Measurements from ENCODE around the gene PTPN4. TPM values are rescaled to one million over a fixed set of nuclear protein-coding genes. Genes with fewer than 3 reads are reported as not detected.

Gene PTPN4
- total and polyA plus RNA-seq, 9 of the 15 experiments (the other 6 are each of a cell fraction or from before 2014, with no cell fraction given): 5.0 to 32.8 (median 27.3) TPM

- no TSS peak for BruUV-seq (replicated peaks)
- ATAC-seq: no peak
- Histone ChIP-seq H3K27ac (ENCODE audit: extremely low read depth, low read depth, low read length) (no peak overlapping the region), H3K36me3 (ENCODE audit: control insufficient read depth, insufficient read depth, low read length) (no peaks in the 10 kb centered on the region), H4K20me1 (replicated peaks; ENCODE audit: control insufficient read depth, insufficient read depth, low read length) (no peaks in the 10 kb centered on the region), H3K4me2 (ENCODE audit: insufficient read depth, low read length) (no peak overlapping the region), H3K9me3 (replicated peaks; ENCODE audit: control insufficient read depth, insufficient read depth, low read depth, low read length) (no peaks in the 10 kb centered on the region), H3K27me3 (ENCODE audit: control insufficient read depth in 2 of 2, insufficient read depth in 2 of 2, low read length in 2 of 2) (peaks cover 52 to 73% of the 10 kb centered on the region in 2 experiments), H3K9ac (ENCODE audit: insufficient read depth in 1 of 2, low read depth in 2 of 2, low read length in 2 of 2) (no peak overlapping the region), H3K4me3 (no peak overlapping the region), H3K79me2 (ENCODE audit: control insufficient read depth, insufficient read depth, low read length) (no peaks in the 10 kb centered on the region), H3K4me1 (replicated peaks in 1 of 2; ENCODE audit: control insufficient read depth in 2 of 2, insufficient read depth in 2 of 2, low read length in 2 of 2) (no peaks in the 10 kb centered on the region), H2AFZ (ENCODE audit: low read depth, low read length) (no peak overlapping the region), H3K9me1 (ENCODE audit: control insufficient read depth, insufficient read depth, low read length) (no peaks in the 10 kb centered on the region)
- no peak for FAIRE-seq
- 0% methylated on average over 6 of the region's 6 CpGs for WGBS (ENCODE audit: insufficient coverage, low coverage, missing lambda C conversion rate)
- no peak for DNase-seq (ENCODE audit: extremely low read depth in 1 of 4, low spot score in 3 of 4)
- ChIA-PET CTCF (ENCODE audit: low intra/inter-chr PET ratio) (no interaction called here), POLR2A (no interaction called here)
- no peak for TF ChIP-seq LARP7 (IDR thresholded peaks at IDR 0.05)
- in situ Hi-C loops (cut with MboI) (no loop called here), intact Hi-C loops (cut with micrococcal nuclease) (no loop called here)
These were observed 43.4 kb upstream of the PTPN4 start for GRCh38 chr2:119716284-119716672.

GRCh38 chr2:119718501-119719260 lies 41.0 kb upstream of the PTPN4 start:
- FAIRE-seq (no peak), DNase-seq (ENCODE audit: extremely low read depth in 1 of 4, low spot score in 3 of 4) (no peak), ATAC-seq (no peak; the same call in 2 of the 3 replicates)
- no peaks in the 10 kb centered on the region for H3K36me3 ChIP-seq (ENCODE audit: control insufficient read depth, insufficient read depth, low read length)
- peaks cover 42 to 55% of the 10 kb centered on the region in 2 experiments for H3K27me3 ChIP-seq (ENCODE audit: control insufficient read depth in 2 of 2, insufficient read depth in 2 of 2, low read length in 2 of 2)
- BruUV-seq (replicated peaks): no TSS peak
- no peaks in the 10 kb centered on the region for H3K4me1 ChIP-seq (replicated peaks in 1 of 2; ENCODE audit: control insufficient read depth in 2 of 2, insufficient read depth in 2 of 2, low read length in 2 of 2)
- no peaks in the 10 kb centered on the region for H3K79me2 ChIP-seq (ENCODE audit: control insufficient read depth, insufficient read depth, low read length)
- WGBS (ENCODE audit: insufficient coverage, low coverage, missing lambda C conversion rate): 2% methylated on average over 12 of the region's 12 CpGs
- no peak overlapping the region for H3K27ac ChIP-seq (ENCODE audit: extremely low read depth, low read depth, low read length)
- H3K4me2 ChIP-seq (ENCODE audit: insufficient read depth, low read length): peak overlapping the region; percentile 1; the same call in 1 of the 2 replicates
- TF ChIP-seq ZFX (CRISPR knock-in tag; IDR thresholded peaks at IDR 0.05): no peak
- 0 out of 2 replicates have a peak, but pooled peaks have one; percentile 5 for TF ChIP-seq CBFA2T2 (conservative IDR thresholded peaks at IDR 0.05)
- no peak for TF ChIP-seq HMGXB4 (CRISPR knock-in tag; IDR thresholded peaks at IDR 0.05)
- TF ChIP-seq CXXC5 (CRISPR knock-in tag; IDR thresholded peaks at IDR 0.05): no peak
- TF ChIP-seq RAD51 (IDR thresholded peaks at IDR 0.05; ENCODE audit: borderline replicate concordance, low read depth): peak; percentile 76
- no peak for TF ChIP-seq CGGBP1 (CRISPR knock-in tag; IDR thresholded peaks at IDR 0.05)
- TF ChIP-seq TFE3 (CRISPR knock-in tag; IDR thresholded peaks at IDR 0.05): peak; percentile 73
- in situ Hi-C loops (cut with MboI): no loop called here
- H3K9me3 ChIP-seq (replicated peaks; ENCODE audit: control insufficient read depth, insufficient read depth, low read depth, low read length): no peaks in the 10 kb centered on the region
- H4K20me1 ChIP-seq (replicated peaks; ENCODE audit: control insufficient read depth, insufficient read depth, low read length): no peaks in the 10 kb centered on the region
- H3K9ac ChIP-seq (ENCODE audit: insufficient read depth in 1 of 2, low read depth in 2 of 2, low read length in 2 of 2): no peak overlapping the region
- H2AFZ ChIP-seq (ENCODE audit: low read depth, low read length): no peak overlapping the region
- intact Hi-C loops (cut with micrococcal nuclease): no loop called here
- H3K9me1 ChIP-seq (ENCODE audit: control insufficient read depth, insufficient read depth, low read length): no peaks in the 10 kb centered on the region
- ChIA-PET CTCF (ENCODE audit: low intra/inter-chr PET ratio) (interaction anchor here (0.5 kb wide), 1 partner anchor 1373 kb away, joined by 6 read pairs; no protein-coding TSS in a partner anchor), POLR2A (interaction anchor here (0.7 to 1.4 kb wide), 2 partner anchors 42 to 611 kb away, joined by 3 read pairs; no protein-coding TSS in a partner anchor)
- no peak overlapping the region for H3K4me3 ChIP-seq

Measured in K562 (cell line).